NCI-H510A (cell line): ENCODE results near the gene L1CAM.

Experiments used
- DNase-seq: peaks from one replicate; lab custom pipeline; 2025; lab: John Stamatoyannopoulos, UW

Gene L1CAM

GRCh38 chrX:153922932-153923857 is 37.2 kb upstream of the L1CAM start:
- no peak for DNase-seq

GRCh38 chrX:153921511-153922446 is 35.8 kb upstream of the L1CAM start:
- no peak for DNase-seq

- DNase-seq, result no peak
Observed at GRCh38 chrX:153921070-153921469, 35.1 kb upstream of the L1CAM start.

- no peak for DNase-seq
Observed at GRCh38 chrX:153920546-153920945, 34.6 kb upstream of the L1CAM start.

GRCh38 chrX:153919281-153919680 is 33.3 kb upstream of the L1CAM start:
- DNase-seq, result no peak

- no peak for DNase-seq
Observed at GRCh38 chrX:153917869-153918268, 31.9 kb upstream of the L1CAM start.

GRCh38 chrX:153913701-153914100 is 27.7 kb upstream of the L1CAM start:
- no peak for DNase-seq

- no peak for DNase-seq
Observed at GRCh38 chrX:153913211-153913610, 27.2 kb upstream of the L1CAM start.

GRCh38 chrX:153911798-153912197 is 25.8 kb upstream of the L1CAM start:
- DNase-seq, result no peak

GRCh38 chrX:153910446-153910845 is 24.5 kb upstream of the L1CAM start:
- DNase-seq, result no peak

- no peak for DNase-seq
Observed at GRCh38 chrX:153909980-153910360, 24.0 kb upstream of the L1CAM start.

- no peak for DNase-seq
Observed at GRCh38 chrX:153909024-153909979, 23.3 kb upstream of the L1CAM start.

GRCh38 chrX:153908219-153908860 is 22.4 kb upstream of the L1CAM start:
- DNase-seq, result no peak

- no peak for DNase-seq
Observed at GRCh38 chrX:153907456-153907855, 21.5 kb upstream of the L1CAM start.

GRCh38 chrX:153906126-153906917 is 20.3 kb upstream of the L1CAM start:
- DNase-seq, result no peak

GRCh38 chrX:153905481-153906095 is 19.6 kb upstream of the L1CAM start:
- DNase-seq, result no peak

- no peak for DNase-seq
Observed at GRCh38 chrX:153903991-153904957, 18.3 kb upstream of the L1CAM start, which contains the start of gene AVPR2. Gene AVPR2 (plus strand): TSS chrX:153904673. CDS start chrX:153905146, 473 bp downstream.

- DNase-seq, result no peak
Observed at GRCh38 chrX:153903238-153903980, 17.4 kb upstream of the L1CAM start.
